Measurements from ENCODE around the gene CDKAL1.

The CDKAL1 gene

GRCh38 chr6:21116736-21117135 lies 582.5 kb downstream of the CDKAL1 start:
- Histone ChIP-seq H3K36me3 (ENCODE audit: insufficient read depth, low read length) (no peaks in the 10 kb centered on the region), H3K4me3 (ENCODE audit: low read length) (no peak overlapping the region), H3K9me3 (replicated peaks; ENCODE audit: low read length) (no peaks in the 10 kb centered on the region), H3K4me2 (ENCODE audit: low read length) (no peak overlapping the region), H3K9ac (ENCODE audit: low read depth, low read length) (no peak overlapping the region), H3K4me1 (ENCODE audit: control insufficient read depth, insufficient read depth, low read length) (no peaks in the 10 kb centered on the region), H3K27me3 (ENCODE audit: control insufficient read depth, insufficient read depth, low read length) (no peaks in the 10 kb centered on the region)

DNA sequence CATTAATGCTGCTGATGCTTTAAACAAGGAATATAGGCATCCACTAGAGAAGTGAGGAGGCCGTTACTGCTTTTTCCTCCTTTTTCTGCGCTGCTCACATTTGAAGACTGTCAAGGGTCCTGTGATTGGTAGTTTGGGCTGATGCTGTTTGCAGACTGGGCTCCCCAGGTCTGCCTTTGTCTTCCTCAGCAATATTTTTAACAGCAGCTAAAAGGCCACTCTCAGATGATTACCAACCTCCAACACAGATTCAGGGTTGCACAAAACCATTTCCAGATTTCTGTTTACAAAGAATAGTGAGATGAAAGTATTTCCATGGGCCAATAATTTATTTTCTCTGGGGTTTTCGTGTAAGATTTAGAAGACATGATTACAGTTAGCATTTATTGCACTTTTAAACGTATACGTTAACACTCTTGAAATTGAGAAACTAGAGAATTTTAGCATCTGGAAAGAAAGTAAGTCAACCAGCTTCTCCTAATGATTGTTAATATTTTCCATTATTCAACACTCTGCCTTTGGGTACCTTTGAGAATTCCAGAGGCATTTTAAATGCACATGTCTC lies 584.0 kb downstream of the CDKAL1 start:
- H3K4me2 ChIP-seq (ENCODE audit: low read length), result no peak overlapping the region
- no peaks in the 10 kb centered on the region for H3K36me3 ChIP-seq (ENCODE audit: insufficient read depth, low read length)
- no peak overlapping the region for H3K9ac ChIP-seq (ENCODE audit: low read depth, low read length)
- no peaks in the 10 kb centered on the region for H3K9me3 ChIP-seq (replicated peaks; ENCODE audit: low read length)
- no peak overlapping the region for H3K4me3 ChIP-seq (ENCODE audit: low read length)
- no peaks in the 10 kb centered on the region for H3K27me3 ChIP-seq (ENCODE audit: control insufficient read depth, insufficient read depth, low read length)
- no peaks in the 10 kb centered on the region for H3K4me1 ChIP-seq (ENCODE audit: control insufficient read depth, insufficient read depth, low read length)

- Histone ChIP-seq H3K9me3 (replicated peaks; ENCODE audit: low read length) (no peaks in the 10 kb centered on the region), H3K9ac (ENCODE audit: low read depth, low read length) (no peak overlapping the region), H3K36me3 (ENCODE audit: insufficient read depth, low read length) (no peaks in the 10 kb centered on the region), H3K4me2 (ENCODE audit: low read length) (no peak overlapping the region), H3K27me3 (ENCODE audit: control insufficient read depth, insufficient read depth, low read length) (no peaks in the 10 kb centered on the region), H3K4me3 (ENCODE audit: low read length) (no peak overlapping the region), H3K4me1 (ENCODE audit: control insufficient read depth, insufficient read depth, low read length) (no peaks in the 10 kb centered on the region)
Measured at GRCh38 chr6:21121636-21122136, 587.4 kb downstream of the CDKAL1 start.

DNA sequence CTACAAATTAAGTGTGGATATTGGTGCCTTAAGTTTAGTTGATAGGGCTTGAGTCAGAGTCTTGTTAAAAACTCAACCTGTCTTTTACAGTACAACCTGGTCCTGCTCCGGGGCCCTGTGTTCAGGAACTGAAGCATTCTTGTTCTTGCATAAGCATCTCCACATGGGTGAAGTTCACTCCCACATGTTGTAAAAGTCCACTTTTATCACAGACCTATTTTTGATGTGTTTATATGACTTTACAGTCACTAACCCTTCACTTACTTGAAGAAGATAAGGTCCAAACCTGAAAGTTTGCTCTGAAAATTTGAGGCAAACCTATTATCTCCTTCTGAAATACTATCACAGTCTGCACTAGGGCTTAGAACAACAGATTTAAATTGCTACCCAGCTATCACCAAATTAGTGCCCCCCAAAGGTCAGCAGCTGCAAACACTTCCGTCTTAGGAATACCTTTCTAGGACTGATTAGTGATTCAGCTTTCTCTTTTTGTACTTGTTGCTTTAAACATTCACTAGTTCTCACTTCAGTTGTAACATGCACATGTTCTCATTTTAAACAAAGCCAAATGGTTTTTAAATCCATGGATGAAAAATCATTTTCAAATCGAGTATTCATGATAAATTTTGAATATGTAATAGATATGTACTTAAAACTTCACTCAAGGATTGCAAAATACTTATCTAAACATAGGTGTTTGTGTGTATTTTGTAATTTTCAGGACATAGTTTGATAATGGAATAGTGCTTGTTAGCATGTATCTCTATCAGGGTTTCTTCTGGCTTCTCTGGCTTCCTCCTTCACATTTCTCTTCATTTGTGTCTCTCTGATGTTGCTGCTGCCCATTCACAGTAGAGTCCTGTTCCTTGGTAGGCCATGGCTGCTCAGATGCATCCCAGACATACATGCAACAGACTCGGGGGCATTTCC lies 589.5 kb downstream of the CDKAL1 start:
- Histone ChIP-seq H3K36me3 (ENCODE audit: insufficient read depth, low read length) (no peaks in the 10 kb centered on the region), H3K4me3 (ENCODE audit: low read length) (no peak overlapping the region), H3K4me2 (ENCODE audit: low read length) (no peak overlapping the region), H3K9me3 (replicated peaks; ENCODE audit: low read length) (no peaks in the 10 kb centered on the region), H3K9ac (ENCODE audit: low read depth, low read length) (no peak overlapping the region), H3K4me1 (ENCODE audit: control insufficient read depth, insufficient read depth, low read length) (no peaks in the 10 kb centered on the region), H3K27me3 (ENCODE audit: control insufficient read depth, insufficient read depth, low read length) (no peaks in the 10 kb centered on the region)

- no peaks in the 10 kb centered on the region for H3K4me1 ChIP-seq (ENCODE audit: control insufficient read depth, insufficient read depth, low read length)
Measured at GRCh38 chr6:21128601-21129000, 594.3 kb downstream of the CDKAL1 start.

GRCh38 chr6:21131406-21131805 lies 597.1 kb downstream of the CDKAL1 start:
- Histone ChIP-seq H3K4me3 (ENCODE audit: low read length) (no peak overlapping the region), H3K4me2 (ENCODE audit: low read length) (no peak overlapping the region), H3K27me3 (ENCODE audit: control insufficient read depth, insufficient read depth, low read length) (no peaks in the 10 kb centered on the region), H3K9ac (ENCODE audit: low read depth, low read length) (no peak overlapping the region), H3K4me1 (ENCODE audit: control insufficient read depth, insufficient read depth, low read length) (no peaks in the 10 kb centered on the region), H3K36me3 (ENCODE audit: insufficient read depth, low read length) (no peaks in the 10 kb centered on the region), H3K9me3 (replicated peaks; ENCODE audit: low read length) (no peaks in the 10 kb centered on the region)

More at GRCh38 chr6:21128601-21129000, 594.3 kb downstream of the CDKAL1 start:
- no peaks in the 10 kb centered on the region for H3K9me3 ChIP-seq (replicated peaks; ENCODE audit: low read length)
- H3K27me3 ChIP-seq (ENCODE audit: control insufficient read depth, insufficient read depth, low read length), result no peaks in the 10 kb centered on the region
- H3K4me2 ChIP-seq (ENCODE audit: low read length), result no peak overlapping the region
- H3K4me3 ChIP-seq (ENCODE audit: low read length), result no peak overlapping the region
- no peaks in the 10 kb centered on the region for H3K36me3 ChIP-seq (ENCODE audit: insufficient read depth, low read length)
- no peak overlapping the region for H3K9ac ChIP-seq (ENCODE audit: low read depth, low read length)

GRCh38 chr6:21132446-21132845 lies 598.2 kb downstream of the CDKAL1 start:
- Histone ChIP-seq H3K36me3 (ENCODE audit: insufficient read depth, low read length) (no peaks in the 10 kb centered on the region), H3K4me2 (ENCODE audit: low read length) (no peak overlapping the region)

GRCh38 chr6:21132856-21133838 lies 598.9 kb downstream of the CDKAL1 start:
- H3K27me3 ChIP-seq (ENCODE audit: control insufficient read depth, insufficient read depth, low read length), result no peaks in the 10 kb centered on the region
- H3K4me2 ChIP-seq (ENCODE audit: low read length), result no peak overlapping the region
- no peak overlapping the region for H3K4me3 ChIP-seq (ENCODE audit: low read length)
- H3K9me3 ChIP-seq (replicated peaks; ENCODE audit: low read length), result no peaks in the 10 kb centered on the region
- no peak overlapping the region for H3K9ac ChIP-seq (ENCODE audit: low read depth, low read length)
- peaks cover 5% of the 10 kb centered on the region for H3K4me1 ChIP-seq (ENCODE audit: control insufficient read depth, insufficient read depth, low read length)
- no peaks in the 10 kb centered on the region for H3K36me3 ChIP-seq (ENCODE audit: insufficient read depth, low read length)

More at GRCh38 chr6:21132446-21132845, 598.2 kb downstream of the CDKAL1 start:
- no peaks in the 10 kb centered on the region for H3K9me3 ChIP-seq (replicated peaks; ENCODE audit: low read length)
- no peak overlapping the region for H3K4me3 ChIP-seq (ENCODE audit: low read length)
- no peak overlapping the region for H3K9ac ChIP-seq (ENCODE audit: low read depth, low read length)
- H3K27me3 ChIP-seq (ENCODE audit: control insufficient read depth, insufficient read depth, low read length), result no peaks in the 10 kb centered on the region
- H3K4me1 ChIP-seq (ENCODE audit: control insufficient read depth, insufficient read depth, low read length), result no peaks in the 10 kb centered on the region

- Histone ChIP-seq H3K4me2 (ENCODE audit: low read length) (no peak overlapping the region), H3K4me3 (ENCODE audit: low read length) (no peak overlapping the region), H3K9me3 (replicated peaks; ENCODE audit: low read length) (no peaks in the 10 kb centered on the region), H3K27me3 (ENCODE audit: control insufficient read depth, insufficient read depth, low read length) (no peaks in the 10 kb centered on the region), H3K9ac (ENCODE audit: low read depth, low read length) (no peak overlapping the region), H3K4me1 (ENCODE audit: control insufficient read depth, insufficient read depth, low read length) (peaks cover 13% of the 10 kb centered on the region), H3K36me3 (ENCODE audit: insufficient read depth, low read length) (no peaks in the 10 kb centered on the region)
Measured at GRCh38 chr6:21133901-21134300, 599.6 kb downstream of the CDKAL1 start.

DNA sequence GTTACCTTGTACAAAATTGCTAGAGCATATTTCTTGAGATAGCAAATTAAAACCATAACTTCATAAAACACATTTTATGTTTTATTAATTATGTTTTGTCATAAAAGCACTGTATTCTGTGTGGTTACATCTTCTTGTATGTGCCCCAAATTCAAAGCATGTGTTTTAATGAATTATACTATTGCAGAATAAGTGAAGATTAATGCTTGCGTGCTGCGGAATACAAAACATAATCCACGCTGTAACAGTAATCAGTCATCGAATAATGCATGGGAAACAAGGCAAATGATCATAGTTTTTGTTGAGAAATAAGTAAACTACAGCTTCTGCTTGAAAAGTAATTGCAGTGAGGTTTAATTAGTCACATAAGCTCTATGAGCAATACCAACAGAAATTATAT lies 600.1 kb downstream of the CDKAL1 start:
- Histone ChIP-seq H3K4me3 (ENCODE audit: low read length) (no peak overlapping the region), H3K4me2 (ENCODE audit: low read length) (no peak overlapping the region), H3K4me1 (ENCODE audit: control insufficient read depth, insufficient read depth, low read length) (peaks cover 13% of the 10 kb centered on the region), H3K36me3 (ENCODE audit: insufficient read depth, low read length) (no peaks in the 10 kb centered on the region), H3K9me3 (replicated peaks; ENCODE audit: low read length) (no peaks in the 10 kb centered on the region), H3K9ac (ENCODE audit: low read depth, low read length) (no peak overlapping the region), H3K27me3 (ENCODE audit: control insufficient read depth, insufficient read depth, low read length) (no peaks in the 10 kb centered on the region)

- H3K4me3 ChIP-seq (ENCODE audit: low read length), result no peak overlapping the region
- H3K36me3 ChIP-seq (ENCODE audit: insufficient read depth, low read length), result no peaks in the 10 kb centered on the region
- H3K27me3 ChIP-seq (ENCODE audit: control insufficient read depth, insufficient read depth, low read length), result no peaks in the 10 kb centered on the region
- no peak overlapping the region for H3K9ac ChIP-seq (ENCODE audit: low read depth, low read length)
- H3K4me1 ChIP-seq (ENCODE audit: control insufficient read depth, insufficient read depth, low read length), result peaks cover 13% of the 10 kb centered on the region
- H3K9me3 ChIP-seq (replicated peaks; ENCODE audit: low read length), result no peaks in the 10 kb centered on the region
- no peak overlapping the region for H3K4me2 ChIP-seq (ENCODE audit: low read length)
Measured at GRCh38 chr6:21135484-21136013, 601.3 kb downstream of the CDKAL1 start.
